ENCODE results near the gene CDPF1.

CDPF1 gene, protein sequence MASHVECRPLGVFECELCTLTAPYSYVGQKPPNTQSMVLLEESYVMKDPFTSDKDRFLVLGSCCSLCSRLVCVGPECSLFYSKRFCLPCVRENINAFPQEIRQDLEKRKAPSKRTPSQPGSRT

DNA sequence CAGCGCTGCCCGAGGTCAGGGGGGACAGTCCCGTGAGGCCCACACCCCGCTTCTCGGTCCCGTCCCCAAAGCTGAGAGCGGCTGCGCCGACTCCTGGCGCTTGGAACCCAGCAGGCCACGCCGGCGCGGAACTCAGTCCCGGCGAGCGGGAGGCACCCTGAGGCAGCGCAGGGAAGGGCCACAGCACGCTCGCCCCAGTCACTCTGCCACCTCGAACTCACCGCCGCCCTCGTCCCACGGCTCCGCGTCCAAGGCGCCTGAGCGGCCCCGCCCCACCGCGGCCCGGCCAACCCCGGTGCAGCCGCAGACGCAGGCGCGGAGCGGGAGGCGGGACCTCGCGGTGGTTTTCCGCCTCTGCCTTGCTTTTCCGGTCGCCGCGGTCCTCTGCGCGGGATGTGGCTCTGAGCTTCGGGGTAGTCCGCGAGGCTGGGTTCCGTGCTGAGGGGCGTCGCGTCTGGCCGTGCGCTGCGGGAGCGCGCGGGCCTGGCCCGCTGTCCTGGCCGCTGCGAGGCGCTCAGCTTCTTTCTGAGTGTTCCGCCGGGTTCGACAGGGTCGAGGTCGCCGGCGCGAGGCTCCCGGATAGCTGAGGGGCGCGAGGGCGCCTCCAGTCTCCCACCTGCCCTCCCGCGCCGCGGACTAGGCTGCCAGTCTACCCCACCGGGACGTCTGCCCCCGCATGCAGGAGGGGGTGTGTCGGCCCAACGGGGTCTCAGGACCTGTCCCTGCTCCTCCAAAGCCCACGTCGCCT, at the start of gene CDPF1:
Gene CDPF1 (minus strand): TSS at position 259 of the 748 bp plus-strand sequence. CDS start 2,009 bp downstream, outside the sequence.
- peak; percentile 94 for DNase-seq (ENCODE audit: low spot score)

DNA sequence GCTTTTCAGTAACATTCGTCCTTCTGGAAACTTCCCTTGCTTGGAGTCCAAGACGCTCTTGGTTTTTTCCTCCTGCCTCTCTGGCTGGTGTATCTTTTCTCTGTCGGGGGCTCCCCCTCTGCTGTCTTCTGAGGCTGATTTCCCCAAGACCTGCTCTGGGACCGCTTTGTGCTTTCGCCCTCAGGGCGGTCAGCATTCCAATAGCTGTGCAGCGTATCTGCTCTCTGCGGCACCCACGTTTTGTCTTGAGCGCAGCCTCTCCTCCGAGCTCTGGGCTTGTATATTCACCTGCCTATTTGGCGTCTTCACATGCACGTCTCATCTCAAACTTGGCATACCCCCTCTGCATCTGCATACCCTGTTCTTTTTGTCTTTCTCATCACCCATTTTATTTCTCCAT, 49.0 kb upstream of the CDPF1 start:
- DNase-seq (ENCODE audit: low spot score), result no peak

DNA sequence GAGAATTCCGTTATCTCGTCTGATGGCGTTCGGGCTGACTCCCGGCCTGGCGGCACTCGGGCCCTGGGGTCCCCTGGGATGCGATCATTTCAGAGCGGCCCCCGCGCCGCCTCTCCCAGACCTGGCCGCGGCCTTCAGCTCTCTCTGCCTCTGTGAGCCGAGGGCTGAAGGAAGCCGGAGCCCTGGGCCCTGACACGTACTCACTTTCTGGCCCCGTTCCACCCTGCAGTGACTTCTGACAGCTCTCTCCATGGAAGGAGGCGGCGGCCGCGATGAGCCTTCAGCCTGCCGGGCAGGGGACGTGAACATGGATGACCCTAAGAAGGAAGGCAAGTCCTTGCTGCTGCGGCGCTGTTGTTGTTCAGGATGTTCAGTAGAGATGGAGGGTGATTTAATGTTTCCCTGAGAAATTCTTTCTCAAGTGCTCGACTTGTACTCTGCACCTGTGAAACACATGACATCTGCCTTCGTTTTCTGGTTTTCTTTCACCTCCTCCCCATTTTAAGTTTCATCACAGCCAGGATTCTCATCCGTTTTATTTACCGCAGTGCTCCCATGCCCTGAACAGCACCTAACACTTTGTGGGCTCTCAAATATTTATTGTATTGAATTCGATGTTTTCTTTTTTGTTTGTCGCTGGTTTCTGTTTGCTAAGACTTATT, 47.2 kb upstream of the CDPF1 start:
- no peak for DNase-seq (ENCODE audit: low spot score)

DNA sequence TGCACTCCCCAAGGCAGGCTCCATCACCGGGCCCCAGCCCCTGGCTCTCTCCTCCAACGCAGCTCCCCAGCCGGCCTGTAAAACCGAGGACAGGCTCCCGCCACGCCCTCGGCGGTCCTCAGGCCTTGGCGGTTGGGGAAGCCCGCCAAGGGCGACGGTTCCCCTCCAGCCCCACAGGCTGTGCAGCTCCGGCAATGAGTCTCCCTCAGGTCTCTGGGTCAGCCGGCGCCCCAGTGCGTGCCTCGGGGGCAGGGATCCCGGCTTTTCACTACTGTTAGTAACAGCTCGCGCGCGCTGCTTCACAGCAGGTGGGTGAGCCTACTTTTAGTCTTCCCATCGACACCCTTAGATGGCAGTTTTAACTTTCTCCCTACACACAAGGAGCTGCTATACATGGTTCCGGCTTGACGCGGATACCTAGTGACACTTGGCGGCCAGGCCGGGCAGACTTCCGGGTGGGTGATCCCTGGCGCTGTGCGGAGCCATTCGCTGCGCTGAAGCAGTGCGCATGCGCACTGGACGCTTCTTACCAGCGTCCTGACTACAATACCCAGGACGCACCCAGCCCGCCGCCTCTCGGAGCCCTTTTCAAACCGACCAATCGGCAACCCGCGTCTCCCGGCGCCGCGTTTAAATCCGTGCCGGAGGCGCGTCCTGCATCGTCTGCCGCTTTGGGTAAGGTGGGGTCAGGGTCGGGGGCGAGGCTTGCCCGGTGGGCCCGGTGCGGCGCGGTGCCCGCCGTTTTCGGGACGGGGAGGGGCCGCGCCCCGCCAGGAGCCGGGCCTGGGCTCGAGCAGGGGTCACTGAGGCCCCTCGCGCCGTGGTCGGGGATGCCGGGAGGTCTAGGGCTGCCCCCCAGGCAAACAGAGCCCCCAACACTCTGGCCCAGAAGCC, 46.4 kb upstream of the CDPF1 start, which contains the start of gene GTSE1:
Gene GTSE1 (plus strand): TSS at position 614 of the 894 bp plus-strand sequence. CDS start 531 bp downstream, outside the sequence.
- peak; percentile 99 for DNase-seq (ENCODE audit: low spot score)

DNA sequence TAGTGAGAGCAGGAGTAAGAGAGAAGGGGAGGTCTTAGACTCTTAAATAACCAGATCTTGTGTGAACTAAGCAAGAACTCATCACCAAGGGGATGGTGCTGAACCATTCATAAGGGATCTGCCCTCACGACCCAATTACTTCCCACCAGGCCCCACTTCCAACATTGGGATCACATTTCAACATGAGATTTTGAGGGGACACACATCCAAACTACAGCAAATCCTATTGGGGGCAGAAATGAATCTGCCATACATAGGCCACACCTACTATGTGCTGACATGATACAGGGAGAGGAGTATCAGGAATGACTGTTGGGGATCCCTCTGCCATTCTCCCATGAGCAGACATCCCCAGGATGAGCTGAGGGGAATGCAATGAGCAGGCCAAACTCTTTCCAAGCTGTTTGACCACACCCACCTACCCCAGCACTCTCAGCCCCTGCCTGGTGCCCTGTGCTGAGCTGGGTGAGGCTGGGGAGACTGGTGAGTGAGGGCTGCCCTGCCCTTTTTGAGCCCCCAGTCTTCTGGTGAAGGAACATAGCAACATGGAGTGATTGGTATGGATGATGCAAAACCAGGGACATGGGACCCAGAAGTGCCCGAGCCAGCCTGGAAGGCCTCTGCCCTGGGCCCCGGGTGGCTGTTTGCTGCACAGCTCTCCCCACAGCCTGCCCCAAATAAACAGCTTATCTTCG, 45.3 kb upstream of the CDPF1 start:
- DNase-seq (ENCODE audit: low spot score), result no peak

DNA sequence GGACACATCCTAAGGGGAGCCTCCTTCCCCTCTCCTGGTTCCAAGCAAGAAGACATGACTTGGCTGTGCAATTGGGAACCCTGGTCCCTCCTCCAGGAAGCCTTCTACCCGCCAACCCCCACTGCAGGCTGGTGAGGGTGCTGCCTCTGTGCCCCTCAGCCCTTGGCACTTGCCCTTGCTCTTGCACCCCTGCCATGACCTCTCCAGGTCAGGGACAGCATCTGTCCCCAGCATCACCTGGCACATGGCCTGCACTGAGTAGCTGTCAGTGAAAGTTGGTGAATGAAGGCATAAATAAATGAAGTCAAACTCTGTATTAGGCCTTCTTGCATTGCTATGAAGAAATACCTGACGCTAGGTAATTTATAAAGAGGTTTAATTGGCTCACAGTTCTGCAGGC, 44.7 kb upstream of the CDPF1 start:
- DNase-seq (ENCODE audit: low spot score), result no peak

DNA sequence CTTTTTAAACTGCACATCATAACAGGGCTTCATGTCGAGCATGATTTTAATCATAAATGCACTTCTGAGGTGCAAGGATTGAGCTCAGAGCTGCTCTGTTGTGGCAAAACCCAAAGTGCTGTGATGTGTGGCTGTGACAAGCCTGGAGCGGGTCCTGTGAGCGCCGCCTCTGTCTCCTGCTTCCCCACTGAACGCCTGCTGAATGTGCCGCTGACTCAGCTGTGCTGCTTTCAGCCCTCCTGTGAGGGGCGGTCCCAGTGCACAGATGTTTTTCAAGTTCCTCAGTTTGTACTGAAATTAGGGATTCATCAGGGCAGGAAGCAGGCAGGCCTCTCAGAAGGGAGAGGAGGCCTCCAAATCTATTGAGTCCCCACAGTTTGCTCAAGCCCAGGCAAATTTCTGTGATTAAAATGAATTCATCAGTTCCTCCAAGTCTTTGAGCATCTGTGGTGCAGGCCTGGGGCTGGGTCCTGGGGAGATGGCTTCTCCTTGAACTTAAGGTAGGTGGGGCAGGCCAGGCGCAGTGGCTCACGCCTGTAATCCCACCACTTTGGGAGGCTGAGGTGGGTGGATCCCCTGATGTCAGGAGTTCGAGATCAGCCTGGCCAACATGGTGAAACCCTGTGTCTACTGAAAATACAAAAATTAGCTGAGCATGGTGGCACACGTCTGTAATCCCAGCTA, 43.6 kb upstream of the CDPF1 start:
- peak; percentile 77 for DNase-seq (ENCODE audit: low spot score)

DNA sequence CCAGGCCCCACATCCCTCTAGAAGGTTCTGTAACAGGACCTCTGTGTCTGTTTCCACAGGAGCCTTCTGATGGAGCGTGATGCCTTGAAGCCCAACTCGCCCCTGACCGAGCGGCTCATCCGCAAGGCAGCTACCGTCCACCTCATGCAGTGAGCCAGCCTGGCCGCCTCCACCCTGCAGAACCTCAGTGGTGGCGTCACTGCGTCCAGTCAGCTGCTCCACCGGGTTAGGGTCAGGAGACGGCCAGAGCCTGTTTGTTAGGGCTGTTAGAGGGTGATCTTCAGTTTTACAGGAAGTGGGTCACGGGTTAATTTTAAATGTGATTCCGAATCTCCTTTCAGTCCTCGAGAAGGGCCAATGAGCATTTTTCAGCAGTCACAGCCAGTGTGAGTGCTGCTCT, 42.6 kb upstream of the CDPF1 start:
- no peak for DNase-seq (ENCODE audit: low spot score)

DNA sequence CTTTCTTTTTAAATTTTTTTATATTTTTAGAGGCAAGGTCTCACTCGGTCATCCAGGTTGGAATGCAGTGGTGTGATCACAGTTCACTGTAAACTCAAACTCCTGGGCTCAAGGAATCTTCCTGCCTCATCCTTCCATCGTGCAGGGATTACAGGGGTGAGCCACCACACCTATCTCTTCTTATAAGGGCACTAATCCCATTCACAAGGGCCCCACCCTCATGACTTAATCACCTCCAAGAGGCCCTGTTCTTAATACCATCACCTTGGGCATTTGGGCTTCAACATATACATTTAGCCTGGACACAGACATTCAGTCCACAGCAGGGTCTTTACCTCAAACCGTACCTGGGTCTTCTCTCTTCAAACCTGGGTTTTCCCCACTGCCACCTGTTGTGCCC, 42.1 kb upstream of the CDPF1 start:
- no peak for DNase-seq (ENCODE audit: low spot score)

DNA sequence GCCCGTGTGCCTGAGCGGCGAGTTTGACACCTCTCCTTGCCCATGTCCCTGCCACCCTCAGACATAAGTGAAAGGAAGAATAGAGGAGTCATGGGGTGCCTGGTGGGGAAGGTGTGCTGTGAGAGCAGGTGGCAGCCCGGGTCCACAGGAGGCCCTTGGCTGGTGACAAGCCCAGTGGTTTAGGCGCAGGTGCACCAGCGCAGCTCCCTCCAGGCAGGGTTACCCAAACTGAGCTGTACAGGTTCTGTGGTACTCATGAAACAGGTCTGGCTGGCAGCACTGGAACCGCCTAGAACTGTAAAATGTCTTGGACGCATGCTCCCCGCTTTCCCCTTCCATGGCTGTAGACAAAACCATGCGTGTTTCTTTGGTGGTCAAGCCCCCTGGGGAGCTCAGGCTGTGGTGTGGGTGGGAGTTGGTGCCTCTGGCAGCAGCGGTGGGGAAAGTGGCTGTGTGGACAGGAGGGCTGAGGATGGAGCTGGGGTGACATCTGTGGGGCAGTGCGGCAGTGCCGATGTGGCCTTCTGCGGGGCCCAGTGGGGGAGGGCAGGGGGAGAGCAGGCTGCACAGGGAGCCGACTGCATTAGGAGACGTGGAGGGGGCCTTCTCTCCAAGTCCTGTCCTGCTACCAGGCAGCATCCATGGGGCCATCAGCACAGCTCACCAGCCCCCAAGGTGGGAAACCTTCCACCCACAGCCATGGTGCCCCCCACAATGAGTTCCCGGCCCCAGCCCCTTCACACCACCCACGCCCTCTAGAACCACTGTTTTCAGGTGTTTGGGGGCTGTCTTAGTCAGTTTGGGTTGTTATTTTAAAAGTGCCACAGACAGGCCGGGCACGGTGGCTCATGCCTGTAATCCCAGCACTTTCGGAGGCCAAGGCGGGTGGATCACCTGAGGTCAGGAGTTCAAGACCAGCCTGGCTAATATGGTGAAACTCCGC, 41.0 kb upstream of the CDPF1 start:
- no peak for DNase-seq (ENCODE audit: low spot score)

DNA sequence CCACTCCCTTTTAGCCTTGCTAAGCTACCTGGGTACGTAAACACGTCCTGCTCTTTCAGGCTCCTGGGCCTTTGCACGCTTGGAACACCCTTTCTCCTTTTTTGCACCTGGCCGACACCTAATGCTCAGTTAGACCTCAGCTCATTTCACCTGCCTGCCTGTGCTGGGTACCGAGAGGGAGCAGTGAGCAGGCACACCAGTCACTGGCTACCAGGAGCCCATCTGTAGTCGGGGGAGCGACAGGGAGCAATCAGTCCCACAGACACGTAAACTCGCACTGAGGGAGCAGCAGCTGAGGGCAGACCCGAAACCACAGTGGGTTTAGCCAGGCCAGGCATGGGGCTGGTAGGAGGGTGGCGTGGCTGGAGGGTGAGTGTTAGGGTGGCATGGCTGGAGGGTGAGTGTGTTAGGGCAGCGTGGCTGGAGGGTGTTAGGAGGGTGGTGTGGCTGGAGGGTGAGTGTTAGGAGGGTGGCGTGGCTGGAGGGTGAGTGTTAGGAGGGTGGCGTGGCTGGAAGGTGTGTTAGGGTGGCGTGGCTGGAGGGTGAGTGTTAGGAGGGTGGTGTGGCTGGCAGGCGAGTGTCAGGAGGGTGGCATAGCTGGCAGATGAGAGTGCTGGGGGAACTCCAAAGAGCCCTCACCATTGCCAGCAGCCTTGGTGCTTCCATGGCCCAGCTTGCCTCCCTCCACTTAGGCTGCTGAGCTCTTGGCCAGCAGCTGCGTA, 40.2 kb upstream of the CDPF1 start:
- no peak for DNase-seq (ENCODE audit: low spot score)

DNA sequence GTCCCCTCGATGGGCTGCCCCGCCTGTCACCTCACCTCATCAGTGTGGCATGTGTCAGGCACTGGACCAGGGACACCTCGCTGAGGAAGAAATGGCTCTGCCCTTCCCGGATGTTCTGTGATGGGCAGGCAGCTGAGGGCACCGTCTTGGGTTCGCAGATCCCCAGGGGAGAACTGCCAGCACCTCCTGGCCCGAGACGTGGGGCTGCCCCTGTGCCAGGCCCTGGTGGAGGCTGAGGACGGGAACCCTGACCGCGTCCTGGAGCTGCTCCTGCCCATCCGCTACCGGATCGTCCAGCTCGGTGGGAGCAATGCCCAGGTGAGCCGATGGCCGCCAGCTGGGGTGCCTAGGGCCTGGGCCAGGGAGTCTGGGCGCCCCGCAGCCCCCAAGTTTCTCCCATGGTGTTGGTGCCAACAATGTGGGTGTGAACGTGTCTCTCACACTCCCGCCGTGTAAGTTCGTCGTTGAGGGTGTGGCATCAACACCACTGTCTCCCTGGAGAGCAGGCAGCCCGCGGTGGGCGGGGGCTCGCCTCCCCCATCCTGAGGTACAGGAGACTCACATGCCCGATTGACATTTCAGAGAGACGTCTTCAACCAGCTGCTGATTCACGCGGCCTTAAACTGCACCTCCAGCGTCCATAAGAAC, 39.3 kb upstream of the CDPF1 start:
- no peak for DNase-seq (ENCODE audit: low spot score)

DNA sequence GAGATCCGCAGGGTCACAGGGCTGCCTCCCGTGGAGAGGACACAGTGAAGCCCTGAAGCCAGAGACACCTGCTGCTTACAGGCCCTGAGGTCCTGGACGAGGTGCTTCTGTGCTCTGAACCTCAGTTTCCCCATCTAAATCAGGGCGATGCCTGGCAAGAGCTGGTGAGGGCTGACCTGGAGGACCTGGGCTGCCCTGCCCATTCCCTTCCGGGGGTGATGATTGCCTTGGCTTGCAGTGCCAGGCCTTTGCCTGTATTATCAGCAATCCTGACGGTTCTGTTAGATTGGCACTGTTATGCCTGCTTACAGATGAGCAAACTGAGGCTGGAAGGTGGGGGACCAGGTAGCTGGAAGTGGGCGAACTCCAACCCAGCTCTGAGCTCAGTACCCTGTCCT, 38.8 kb upstream of the CDPF1 start:
- no peak for DNase-seq (ENCODE audit: low spot score)

DNA sequence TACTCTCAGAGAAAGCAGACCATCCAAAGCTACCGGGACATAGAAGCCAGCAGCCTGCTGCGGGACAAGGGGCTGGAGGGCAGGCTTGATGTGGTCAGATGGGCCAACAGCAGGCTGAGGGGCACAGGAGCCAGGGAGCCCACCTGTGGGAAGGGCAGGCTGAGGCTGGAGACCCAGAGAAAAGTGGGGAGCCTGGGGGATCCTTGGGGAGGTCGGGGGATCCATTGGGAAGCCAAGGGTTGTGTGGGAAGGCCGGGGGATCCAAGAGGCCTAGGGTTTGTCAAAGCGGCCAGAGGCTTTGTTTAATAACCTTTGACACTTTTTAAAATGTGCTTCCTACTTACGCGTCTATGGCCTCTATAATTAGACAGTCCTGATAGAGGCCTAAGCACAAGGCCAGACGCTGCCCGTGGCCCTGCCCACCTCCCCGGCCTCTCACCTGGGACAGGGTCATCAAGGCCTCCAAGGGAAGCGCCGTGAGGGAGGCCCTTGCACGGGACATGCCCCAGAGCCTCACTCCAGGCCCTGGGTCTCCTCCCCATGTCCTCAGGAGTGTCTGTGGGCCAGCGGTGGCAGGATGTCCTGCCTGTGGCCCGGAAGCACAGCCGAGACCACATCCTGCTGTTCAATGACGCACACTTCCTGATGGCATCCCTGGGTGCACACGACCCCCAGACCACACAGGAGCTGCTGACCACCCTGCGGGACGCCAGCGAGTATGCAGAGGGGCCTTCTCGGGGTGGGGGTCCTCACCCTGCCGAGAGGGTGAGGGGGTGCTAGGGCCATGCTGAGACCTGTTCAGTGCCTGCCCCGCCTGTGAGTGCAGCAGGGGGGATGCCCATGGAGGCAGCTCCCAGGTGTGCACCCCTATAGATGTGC, 38.0 kb upstream of the CDPF1 start:
- no peak for DNase-seq (ENCODE audit: low spot score)

DNA sequence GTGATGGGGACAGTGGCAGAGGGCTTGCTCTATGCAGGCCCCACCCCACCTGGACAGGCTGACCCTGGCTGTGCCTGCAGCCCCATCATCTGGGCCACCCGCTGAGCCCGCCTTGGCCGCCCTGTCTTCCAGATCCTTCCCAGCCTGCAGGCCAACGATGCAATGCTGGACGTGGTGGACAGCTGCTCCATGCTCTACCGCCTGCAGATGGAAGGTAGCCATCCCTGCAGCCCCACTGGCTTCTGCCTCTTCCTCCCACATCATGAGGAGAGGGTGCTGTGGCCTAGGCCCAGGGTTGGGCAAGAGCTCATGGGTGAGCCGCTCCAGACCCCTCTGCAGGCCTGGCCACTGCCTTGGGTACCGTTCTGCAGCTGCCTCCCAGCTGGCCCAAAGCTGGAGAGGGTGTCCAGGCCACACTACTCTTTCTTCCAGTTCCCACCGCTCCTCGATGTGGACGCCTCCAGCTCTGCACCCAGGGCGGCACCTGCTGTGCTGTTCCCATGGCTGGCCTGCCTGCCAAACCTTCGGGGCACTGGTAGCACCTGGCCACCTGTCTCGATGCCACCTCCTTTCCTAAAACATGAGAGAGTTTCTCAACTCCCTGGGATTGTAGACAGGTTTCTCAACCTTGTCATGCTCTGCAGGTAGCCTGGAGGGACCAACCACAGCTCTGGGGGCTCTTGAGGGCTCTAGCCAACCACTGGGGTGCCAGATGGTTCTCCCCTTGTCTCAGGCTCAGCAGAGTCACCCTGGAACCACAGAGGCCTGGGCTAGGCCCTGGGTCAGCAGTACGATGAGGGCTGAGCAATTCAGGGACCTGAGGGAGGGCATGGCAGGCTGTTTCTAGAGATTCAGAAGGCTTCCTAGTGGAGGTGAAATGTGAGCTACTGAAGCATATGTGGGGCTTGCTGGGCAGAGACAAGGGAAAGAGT, 37.1 kb upstream of the CDPF1 start:
- no peak for DNase-seq (ENCODE audit: low spot score)

DNA sequence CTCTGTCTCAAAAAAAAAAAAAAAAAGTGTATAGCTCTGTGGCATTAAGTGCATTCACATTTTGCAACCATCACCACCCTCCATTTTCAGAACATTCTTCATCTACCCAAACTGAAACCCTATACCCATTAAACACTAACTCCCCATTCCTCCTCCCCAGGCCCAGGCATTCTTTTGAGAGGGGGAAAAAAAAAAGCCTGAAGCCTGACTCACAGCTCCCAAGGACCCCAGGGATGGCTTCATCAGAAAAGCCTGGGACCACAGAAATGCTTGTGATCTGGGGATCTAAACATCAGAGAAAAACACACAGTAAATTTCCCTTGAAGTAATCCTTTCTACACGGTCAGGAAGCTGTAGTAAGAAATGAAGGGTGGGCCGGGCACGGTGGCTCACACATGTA, 35.9 kb upstream of the CDPF1 start:
- DNase-seq (ENCODE audit: low spot score), result no peak

All from Ammon's horn (tissue), 1 donor.